KMS-11 (cell line): ENCODE data around the gene RFPL4AL1.
"Not testable (repeated sequence)": the region's sequence is repeated elsewhere in the genome, so short reads cannot be mapped to it uniquely, and the experiment has no call there.

Source experiments
- H2AFZ ChIP-seq: fragments of 200-600 bp; sonication (generic); 2 replicates; pipeline ENCODE4 v1.6.1; 2016; ENCODE audit warnings: antibody characterized with exemption, mixed run types, low read depth
- H3K27ac ChIP-seq: fragments of 200-600 bp; sonication (generic); 2 replicates; pipeline ENCODE4 v1.6.1; 2016; ENCODE audit warnings: mild to moderate bottlenecking, mixed run types
- H3K27me3 ChIP-seq: fragments of 200-600 bp; sonication (generic); 2 replicates; pipeline ENCODE4 v1.6.1; 2017; ENCODE audit warnings: mild to moderate bottlenecking, low read depth, mixed run types, moderate library complexity; ENCODE audit not compliant: insufficient read depth
- H3K36me3 ChIP-seq: fragments of 200-600 bp; sonication (generic); 2 replicates; pipeline ENCODE4 v1.6.1; 2017; ENCODE audit warnings: mild to moderate bottlenecking, mixed run types; ENCODE audit not compliant: insufficient read depth
- H3K4me1 ChIP-seq: fragments of 200-600 bp; sonication (generic); 2 replicates; pipeline ENCODE4 v1.6.1; 2016; ENCODE audit warnings: mild to moderate bottlenecking, low read depth, mixed run types; ENCODE audit not compliant: poor library complexity, severe bottlenecking
- H3K4me2 ChIP-seq: fragments of 200-600 bp; sonication (generic); 2 replicates; pipeline ENCODE4 v1.7.0; 2016; ENCODE audit warnings: mild to moderate bottlenecking, mixed run types
- H3K4me3 ChIP-seq: fragments of 200-600 bp; sonication (generic); IDR thresholded peaks from 2 replicates; pipeline ENCODE4 v1.6.1; 2017; ENCODE audit warnings: low read depth, low read length, mixed read lengths; ENCODE audit not compliant: insufficient read depth
- H3K79me2 ChIP-seq: fragments of 200-600 bp; sonication (generic); 2 replicates; pipeline ENCODE4 v1.6.1; 2016; ENCODE audit warnings: low read depth, mixed run types; ENCODE audit not compliant: insufficient read depth
- H3K9ac ChIP-seq: fragments of 200-600 bp; sonication (generic); 2 replicates; pipeline ENCODE4 v1.6.1; 2016; ENCODE audit warnings: mild to moderate bottlenecking, mixed run types
- H4K20me1 ChIP-seq: fragments of 200-600 bp; sonication (generic); 2 replicates; pipeline ENCODE4 v1.6.1; 2016; ENCODE audit warnings: mild to moderate bottlenecking, mixed run types; ENCODE audit not compliant: insufficient read depth
- TF ChIP-seq, protein P1 (sequence below): fragments of 200-600 bp; sonication (generic); conservative IDR thresholded peaks from 2 replicates; pipeline ENCODE4 v1.6.1; 2017; ENCODE audit warnings: low read depth, mild to moderate bottlenecking, antibody characterized with exemption, low read length, moderate library complexity, mixed read lengths

RFPL4AL1 gene

DNA sequence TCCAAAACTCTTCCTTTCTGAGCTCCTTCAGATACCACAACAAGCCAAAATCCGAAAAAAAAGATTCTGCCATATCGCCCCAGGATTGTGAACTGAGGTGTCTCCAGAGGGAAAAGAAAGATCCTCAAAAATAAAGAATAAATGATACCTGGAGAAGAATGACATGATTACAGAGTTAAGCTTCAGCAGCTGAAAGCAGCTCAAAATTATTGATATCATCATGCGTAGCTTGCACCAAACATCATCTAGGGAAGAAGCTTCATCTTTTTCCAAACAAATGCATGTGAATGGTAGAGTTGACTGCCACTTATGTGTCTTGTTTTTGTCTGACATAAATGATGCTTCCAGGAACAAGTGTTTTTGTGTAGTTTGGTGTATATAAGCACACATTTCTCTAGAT is 30.6 kb upstream of the RFPL4AL1 start, which contains the start of gene NLRP9:
NLRP9 (minus strand) TSS at position 101 of the 400 bp plus-strand sequence; CDS start at position 73, 28 bp downstream.
- TF ChIP-seq, protein P1, sequence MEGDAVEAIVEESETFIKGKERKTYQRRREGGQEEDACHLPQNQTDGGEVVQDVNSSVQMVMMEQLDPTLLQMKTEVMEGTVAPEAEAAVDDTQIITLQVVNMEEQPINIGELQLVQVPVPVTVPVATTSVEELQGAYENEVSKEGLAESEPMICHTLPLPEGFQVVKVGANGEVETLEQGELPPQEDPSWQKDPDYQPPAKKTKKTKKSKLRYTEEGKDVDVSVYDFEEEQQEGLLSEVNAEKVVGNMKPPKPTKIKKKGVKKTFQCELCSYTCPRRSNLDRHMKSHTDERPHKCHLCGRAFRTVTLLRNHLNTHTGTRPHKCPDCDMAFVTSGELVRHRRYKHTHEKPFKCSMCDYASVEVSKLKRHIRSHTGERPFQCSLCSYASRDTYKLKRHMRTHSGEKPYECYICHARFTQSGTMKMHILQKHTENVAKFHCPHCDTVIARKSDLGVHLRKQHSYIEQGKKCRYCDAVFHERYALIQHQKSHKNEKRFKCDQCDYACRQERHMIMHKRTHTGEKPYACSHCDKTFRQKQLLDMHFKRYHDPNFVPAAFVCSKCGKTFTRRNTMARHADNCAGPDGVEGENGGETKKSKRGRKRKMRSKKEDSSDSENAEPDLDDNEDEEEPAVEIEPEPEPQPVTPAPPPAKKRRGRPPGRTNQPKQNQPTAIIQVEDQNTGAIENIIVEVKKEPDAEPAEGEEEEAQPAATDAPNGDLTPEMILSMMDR, result no peak

DNA sequence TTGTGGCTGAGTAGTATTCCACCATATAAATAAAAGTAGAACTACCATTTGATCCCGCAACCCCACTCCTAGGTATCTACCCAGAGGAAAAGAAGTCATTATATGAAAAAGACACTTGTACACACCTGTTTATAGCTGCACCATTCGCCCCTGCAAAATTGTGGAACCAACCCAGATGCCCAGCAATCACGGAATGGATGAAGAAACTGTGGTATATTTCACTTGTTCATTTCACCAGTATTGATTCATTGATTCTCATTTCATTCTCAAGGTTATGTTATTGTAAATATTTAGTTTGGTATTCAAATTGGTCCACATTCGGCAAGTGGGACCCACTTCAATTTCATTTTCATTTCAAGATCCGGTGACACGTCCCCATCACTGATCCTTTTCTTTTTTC is 18.2 kb upstream of the RFPL4AL1 start:
- H3K9ac ChIP-seq, result no peak overlapping the region
- no peaks in the 10 kb centered on the region for H4K20me1 ChIP-seq
- no peaks in the 10 kb centered on the region for H3K4me1 ChIP-seq
- H3K36me3 ChIP-seq, result no peaks in the 10 kb centered on the region
- no peaks in the 10 kb centered on the region for H3K79me2 ChIP-seq
- H3K4me2 ChIP-seq, result no peak overlapping the region
- TF ChIP-seq, protein P1, result no peak
- no peak overlapping the region for H3K27ac ChIP-seq
- no peak overlapping the region for H2AFZ ChIP-seq
- H3K27me3 ChIP-seq, result no peaks in the 10 kb centered on the region
- H3K4me3 ChIP-seq, result no peak overlapping the region

More for the DNA sequence above, 30.6 kb upstream of the RFPL4AL1 start, which contains the start of gene NLRP9:
- no peaks in the 10 kb centered on the region for H4K20me1 ChIP-seq
- no peak within 1 kb of the TSS for H3K4me3 ChIP-seq
- H3K27me3 ChIP-seq, result no peaks in the 10 kb centered on the region
- no peaks in the 10 kb centered on the region for H3K79me2 ChIP-seq
- no peaks in the 10 kb centered on the region for H3K36me3 ChIP-seq
- H3K27ac ChIP-seq, result no peak within 1 kb of the TSS
- H3K9ac ChIP-seq, result no peak within 1 kb of the TSS
- H2AFZ ChIP-seq, result no peak within 1 kb of the TSS
- no peaks in the 10 kb centered on the region for H3K4me1 ChIP-seq
- H3K4me2 ChIP-seq, result no peak within 1 kb of the TSS

DNA sequence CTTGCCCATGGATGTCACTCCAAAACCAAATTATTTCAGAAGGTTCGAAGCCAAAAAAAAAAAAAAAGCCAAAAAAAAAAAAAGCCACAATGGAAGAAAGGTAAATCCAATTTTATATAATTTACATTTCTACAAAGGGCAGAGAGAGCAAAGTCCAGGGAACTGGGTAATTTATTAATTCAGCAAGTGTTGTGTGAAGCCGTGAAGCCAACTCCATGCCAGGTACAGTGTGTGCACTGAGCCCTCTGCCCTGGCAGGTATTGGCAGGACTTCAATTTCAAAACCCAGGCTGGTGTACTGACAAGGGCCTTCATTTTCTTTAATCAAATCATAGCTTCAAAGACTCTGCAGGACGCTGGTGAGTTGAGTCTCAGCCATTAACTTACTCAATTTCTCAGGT is 15.5 kb upstream of the RFPL4AL1 start:
- no peaks in the 10 kb centered on the region for H3K79me2 ChIP-seq
- no peak overlapping the region for H3K4me3 ChIP-seq
- TF ChIP-seq, protein P1, result no peak
- no peak overlapping the region for H3K27ac ChIP-seq
- H4K20me1 ChIP-seq, result no peaks in the 10 kb centered on the region
- no peaks in the 10 kb centered on the region for H3K27me3 ChIP-seq
- H3K36me3 ChIP-seq, result no peaks in the 10 kb centered on the region
- no peak overlapping the region for H3K4me2 ChIP-seq
- no peak overlapping the region for H3K9ac ChIP-seq
- no peak overlapping the region for H2AFZ ChIP-seq
- no peaks in the 10 kb centered on the region for H3K4me1 ChIP-seq

DNA sequence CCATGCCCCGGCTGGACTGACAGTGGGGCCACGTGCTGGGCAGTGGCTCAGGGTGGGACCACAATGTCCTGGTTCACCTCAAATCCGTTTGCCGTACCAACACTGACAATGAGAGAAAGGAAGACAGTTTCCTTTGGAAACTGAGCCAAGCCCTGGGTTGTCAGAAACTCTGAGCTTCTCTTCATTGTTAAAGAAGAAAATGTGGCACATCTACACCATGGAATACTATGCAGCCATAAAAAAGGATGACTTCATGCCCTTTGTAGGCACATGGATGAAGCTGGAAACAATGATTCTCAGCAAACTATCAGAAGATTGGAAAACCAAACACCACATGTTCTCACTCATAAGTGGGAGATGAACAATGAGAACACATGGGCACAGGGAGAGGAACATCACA is 12.1 kb upstream of the RFPL4AL1 start:
- not testable (repeated sequence) for H3K4me2 ChIP-seq, H3K9ac ChIP-seq, H3K27me3 ChIP-seq, H2AFZ ChIP-seq, H3K36me3 ChIP-seq, H3K4me1 ChIP-seq, H3K79me2 ChIP-seq, H3K4me3 ChIP-seq, H3K27ac ChIP-seq, H4K20me1 ChIP-seq

DNA sequence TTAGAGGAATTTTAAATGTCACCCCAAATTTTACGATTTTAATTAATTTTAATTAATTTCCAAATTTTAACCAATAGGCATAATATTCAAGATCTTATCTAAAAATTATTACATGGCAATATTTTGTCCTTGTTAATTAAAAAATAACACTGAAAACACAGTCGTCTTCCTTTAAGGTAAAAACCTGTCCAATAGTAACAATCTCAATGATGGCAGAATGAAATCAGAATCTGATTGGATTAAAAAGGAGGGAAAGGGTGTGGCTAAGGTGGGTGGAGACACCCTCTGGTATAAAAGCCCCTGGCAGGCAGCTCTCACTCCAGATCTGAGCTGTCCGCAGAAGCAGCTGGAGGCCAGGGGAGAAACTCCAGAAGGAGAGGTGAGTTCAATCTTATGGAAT is 10.1 kb upstream of the RFPL4AL1 start, which contains the start of gene RFPL4A:
RFPL4A (plus strand) TSS at position 301 of the 400 bp plus-strand sequence. CDS start 2,704 bp downstream, outside the sequence.
- H3K27ac ChIP-seq, H3K4me2 ChIP-seq, H3K4me1 ChIP-seq, H3K9ac ChIP-seq, H3K4me3 ChIP-seq, H3K79me2 ChIP-seq, H4K20me1 ChIP-seq, H3K27me3 ChIP-seq, H3K36me3 ChIP-seq, H2AFZ ChIP-seq: not testable (repeated sequence)
